GM21723 (cell line): ENCODE measurements around the gene XPR1.
A peak's percentile ranks its signal among the peaks of the same experiment; 100 is the strongest.
"Not testable (repeated sequence)": the region's sequence is repeated elsewhere in the genome, so short reads cannot be mapped to it uniquely, and the experiment has no call there.

Experiments
- ATAC-seq: cut with Tn5 transposase; IDR thresholded peaks from one replicate; pipeline ENCODE4 v1.9.1; 2021; ENCODE audit warnings: mild to moderate bottlenecking, moderate library complexity; ENCODE audit not compliant: unreplicated experiment

Gene XPR1

GRCh38 chr1:180831507-180831906 lies 199.7 kb downstream of the XPR1 start:
- not testable (repeated sequence) for ATAC-seq

DNA sequence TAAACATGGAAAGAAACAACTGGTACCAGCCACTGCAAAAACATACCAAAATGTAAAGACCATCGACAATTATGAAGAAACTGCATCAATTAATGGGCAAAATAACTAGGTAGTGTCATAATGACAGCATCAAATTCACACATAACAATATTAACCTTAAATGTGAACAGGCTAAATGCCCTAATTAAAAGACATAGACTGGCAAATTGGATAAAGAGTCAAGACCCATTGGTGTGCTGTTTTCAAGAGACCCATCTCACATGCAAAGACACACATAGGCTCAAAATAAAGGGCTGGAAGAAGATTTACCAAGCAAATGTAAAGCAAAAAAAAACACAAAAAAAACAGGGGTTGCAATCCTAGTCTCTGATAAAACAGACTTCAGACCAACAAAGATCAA lies 201.4 kb downstream of the XPR1 start:
- not testable (repeated sequence) for ATAC-seq

- ATAC-seq = no peak
Measured at GRCh38 chr1:180836449-180836848, 204.6 kb downstream of the XPR1 start.

GRCh38 chr1:180837020-180837419 lies 205.2 kb downstream of the XPR1 start:
- no peak for ATAC-seq

GRCh38 chr1:180838535-180838934 lies 206.7 kb downstream of the XPR1 start:
- no peak for ATAC-seq

DNA sequence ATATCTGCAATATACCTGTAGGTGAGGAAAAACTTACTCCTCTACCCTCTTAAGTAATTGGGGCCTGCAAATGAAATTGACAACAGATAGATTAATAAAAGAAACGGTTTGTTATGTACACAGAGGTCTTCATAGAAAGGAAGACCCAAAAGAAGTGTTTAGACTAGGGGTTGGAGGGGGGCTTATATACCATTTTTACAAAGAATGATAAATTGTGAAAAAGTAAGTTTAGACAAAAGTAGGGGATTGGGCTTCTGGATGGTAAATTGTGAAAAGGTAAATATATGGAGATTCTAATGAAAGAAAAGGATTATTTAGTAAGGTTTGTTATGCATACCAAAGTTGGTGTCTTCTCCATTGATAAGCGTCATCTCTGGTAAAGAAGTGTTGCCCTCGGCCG lies 207.7 kb downstream of the XPR1 start:
- ATAC-seq = no peak

DNA sequence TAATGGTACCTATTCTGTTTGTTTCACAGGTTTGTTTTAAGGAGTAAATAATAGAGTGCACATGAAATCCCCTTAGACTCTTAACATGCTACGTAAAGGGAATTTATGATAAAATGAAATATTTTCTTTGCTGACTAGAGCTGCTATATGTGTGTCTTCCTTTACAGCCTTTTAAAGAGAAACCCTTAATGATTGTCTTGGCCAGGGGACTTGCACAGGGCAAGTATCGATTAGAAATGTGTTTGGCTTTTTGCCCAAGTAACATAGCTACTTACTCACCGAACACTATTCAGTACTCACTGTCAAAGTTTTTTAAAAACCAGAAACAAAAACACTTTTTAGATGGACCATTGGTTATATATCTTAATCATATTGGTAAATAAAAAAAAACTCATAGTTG lies 209.6 kb downstream of the XPR1 start:
- no peak for ATAC-seq

GRCh38 chr1:180842052-180842451 lies 210.2 kb downstream of the XPR1 start:
- ATAC-seq = no peak

DNA sequence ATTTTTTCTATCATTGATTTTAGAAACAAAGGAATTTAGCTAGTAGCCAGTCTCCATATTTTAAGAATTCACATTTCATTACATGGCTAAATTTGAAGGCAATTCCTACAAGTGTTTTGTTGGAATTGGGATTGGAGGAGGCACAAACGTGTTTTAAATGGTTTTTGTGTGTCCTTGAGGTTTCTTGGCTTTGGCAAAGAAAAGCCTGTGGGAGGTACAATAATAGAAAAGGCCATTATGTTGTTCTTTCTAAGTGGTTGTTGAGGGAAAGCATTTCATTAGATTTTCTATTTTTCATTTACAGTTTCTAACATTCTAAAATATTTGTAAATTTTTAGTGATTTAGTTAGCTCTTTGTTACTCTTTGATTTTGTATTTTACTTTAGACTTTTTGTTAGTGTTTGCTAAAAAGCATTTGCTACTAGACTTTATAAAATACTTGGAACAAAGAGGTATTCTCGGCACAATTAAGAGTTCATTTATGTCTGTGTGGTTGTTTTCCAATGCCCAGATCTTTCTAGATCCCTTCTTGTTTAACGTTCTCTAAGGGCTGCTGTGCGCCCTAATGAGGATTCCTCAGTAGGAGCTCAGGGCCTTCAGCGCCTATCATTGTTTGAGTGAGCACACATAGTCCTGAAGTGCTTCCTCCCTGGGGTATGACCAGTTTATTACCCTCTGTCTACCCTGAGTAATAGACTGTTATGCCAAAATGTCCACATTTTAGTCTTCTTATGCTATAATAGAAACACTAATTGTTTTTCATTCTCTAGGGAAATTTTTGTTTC lies 210.9 kb downstream of the XPR1 start:
- no peak for ATAC-seq

DNA sequence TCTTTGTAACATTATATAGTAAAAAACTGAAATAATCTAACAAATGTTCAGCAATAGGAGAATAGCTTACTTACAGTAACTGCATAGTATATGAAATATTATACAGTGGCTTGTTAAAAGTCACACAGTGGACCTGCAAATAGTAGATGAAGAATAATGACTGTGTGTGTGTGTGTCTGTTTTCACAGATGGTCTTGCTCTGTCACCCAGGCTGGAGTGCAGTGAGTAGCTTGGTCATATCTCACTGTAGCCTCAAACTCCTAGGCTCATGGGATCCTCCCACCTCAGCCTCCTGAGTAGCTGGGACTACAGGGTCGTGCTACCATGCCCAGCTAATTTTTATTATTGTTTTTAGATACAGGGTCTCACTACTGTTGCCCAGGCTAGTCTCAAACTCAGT lies 213.5 kb downstream of the XPR1 start:
- no peak for ATAC-seq

DNA sequence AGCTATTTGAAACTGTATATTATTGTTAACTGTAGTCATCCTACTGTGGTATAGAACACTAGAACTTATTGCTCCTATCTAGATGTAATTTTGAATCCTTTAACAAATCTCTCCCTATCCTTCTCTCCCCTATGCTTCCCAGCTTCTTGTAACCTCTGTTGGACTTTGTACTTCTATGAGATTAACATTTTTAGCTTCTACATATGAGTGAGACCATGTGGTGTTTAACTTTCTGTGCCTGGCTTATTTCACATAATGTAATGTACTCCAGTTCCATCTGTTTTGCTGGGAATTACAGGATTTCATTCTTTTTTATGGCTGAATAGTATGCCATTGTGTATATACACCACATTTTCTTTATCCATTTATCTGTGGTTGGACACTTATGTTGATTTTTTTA lies 216.4 kb downstream of the XPR1 start:
- ATAC-seq = no peak

DNA sequence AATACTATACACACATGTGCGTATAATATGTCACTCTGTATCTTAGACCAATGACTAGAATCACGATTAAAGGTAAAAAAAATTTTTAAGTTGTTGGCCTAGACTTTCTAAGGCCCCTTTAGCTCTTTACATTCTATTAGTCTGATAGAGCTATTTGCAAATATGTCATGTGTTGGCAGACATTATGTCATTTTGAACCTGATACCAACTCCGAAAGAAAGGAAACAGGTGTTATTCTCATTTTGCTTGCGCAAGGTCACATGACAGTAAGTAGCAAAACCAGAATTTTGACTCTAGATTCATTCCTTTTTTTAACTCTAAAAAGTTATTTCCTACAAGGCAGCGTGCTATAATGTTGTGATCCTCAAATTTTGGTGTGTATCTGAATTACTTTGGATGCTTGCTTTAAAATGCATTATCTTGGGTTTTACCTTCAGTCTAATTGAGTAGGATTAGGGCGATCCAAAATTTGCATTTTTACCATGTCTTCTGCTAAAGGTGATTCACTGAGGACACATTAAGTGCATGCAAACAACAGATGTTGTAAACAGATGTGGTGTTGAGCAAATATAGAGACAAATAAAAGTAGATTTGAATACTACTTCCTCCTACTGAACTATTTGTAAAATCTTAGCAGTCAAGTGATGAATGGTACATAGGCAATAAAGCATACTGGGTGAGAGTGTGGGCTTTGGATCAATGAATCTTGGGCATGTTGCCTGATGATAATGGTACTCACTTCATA lies 217.4 kb downstream of the XPR1 start:
- peak; percentile 81 for ATAC-seq

DNA sequence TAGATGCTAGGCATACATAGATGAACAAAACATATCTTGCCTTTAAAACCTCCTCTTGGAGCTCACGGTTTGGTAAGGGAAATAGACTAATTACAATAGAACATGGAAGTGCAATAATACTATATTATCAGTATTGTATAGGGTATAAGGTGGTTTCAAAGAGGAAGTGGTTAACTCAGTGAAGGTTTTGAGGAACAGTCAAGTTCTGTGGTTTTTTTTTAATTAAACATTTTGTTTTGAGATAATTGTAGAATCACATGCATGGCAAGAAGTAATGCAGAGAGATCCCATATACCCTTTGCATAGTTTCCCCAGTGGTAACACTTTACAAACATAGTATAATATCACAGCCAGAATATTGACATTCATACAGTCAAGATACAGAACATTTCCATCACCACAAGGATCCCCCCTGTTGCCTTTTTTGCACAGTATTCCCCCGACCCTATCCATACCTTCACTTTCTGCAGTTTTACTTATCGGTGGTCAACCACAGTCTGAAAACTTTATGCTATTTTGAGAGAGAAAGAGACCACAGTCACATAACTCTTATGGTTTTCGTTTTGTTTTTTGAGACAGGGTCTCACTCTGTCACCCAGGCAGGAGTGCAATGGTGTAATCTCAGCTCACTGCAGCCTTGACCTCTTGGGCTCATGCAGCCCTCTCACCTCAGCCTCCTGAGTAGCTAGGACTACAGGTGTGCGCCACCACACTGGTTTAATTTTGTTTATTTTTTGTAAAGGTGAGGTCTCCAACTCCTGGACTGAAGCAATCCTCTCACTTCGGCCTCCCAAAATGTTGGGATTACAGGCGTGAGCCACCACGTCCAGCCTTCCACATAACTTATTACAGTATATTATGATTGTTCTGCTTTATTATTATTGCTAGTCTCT lies 220.4 kb downstream of the XPR1 start:
- ATAC-seq = peak; percentile 44

DNA sequence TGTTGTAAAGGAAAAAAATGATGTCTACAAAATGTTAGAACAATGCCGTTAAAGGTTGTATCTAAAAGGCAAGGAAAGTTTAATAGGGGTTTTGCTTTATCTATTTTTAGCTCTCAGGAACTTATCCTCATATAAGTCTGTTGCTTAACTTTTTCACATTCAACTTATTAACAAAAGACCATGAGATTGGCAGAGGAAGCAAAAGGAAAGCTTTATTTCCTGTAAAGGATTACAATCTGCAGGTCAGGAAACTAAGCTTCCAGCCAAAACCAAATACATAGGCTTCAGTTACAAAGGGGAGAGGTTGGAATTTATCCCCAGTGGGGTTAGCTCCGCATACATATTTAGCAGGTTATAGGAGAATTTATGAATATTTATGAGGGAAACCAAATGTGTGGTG lies 222.2 kb downstream of the XPR1 start:
- ATAC-seq = no peak

- ATAC-seq = no peak
Measured at GRCh38 chr1:180854456-180854855, 222.6 kb downstream of the XPR1 start.

- ATAC-seq = not testable (repeated sequence)
Measured at GRCh38 chr1:180857947-180858725, 226.3 kb downstream of the XPR1 start.

GRCh38 chr1:180859306-180859705 lies 227.5 kb downstream of the XPR1 start:
- no peak for ATAC-seq

GRCh38 chr1:180860535-180860934 lies 228.7 kb downstream of the XPR1 start:
- no peak for ATAC-seq

- ATAC-seq = no peak
Measured at GRCh38 chr1:180862305-180862704, 230.5 kb downstream of the XPR1 start.

DNA sequence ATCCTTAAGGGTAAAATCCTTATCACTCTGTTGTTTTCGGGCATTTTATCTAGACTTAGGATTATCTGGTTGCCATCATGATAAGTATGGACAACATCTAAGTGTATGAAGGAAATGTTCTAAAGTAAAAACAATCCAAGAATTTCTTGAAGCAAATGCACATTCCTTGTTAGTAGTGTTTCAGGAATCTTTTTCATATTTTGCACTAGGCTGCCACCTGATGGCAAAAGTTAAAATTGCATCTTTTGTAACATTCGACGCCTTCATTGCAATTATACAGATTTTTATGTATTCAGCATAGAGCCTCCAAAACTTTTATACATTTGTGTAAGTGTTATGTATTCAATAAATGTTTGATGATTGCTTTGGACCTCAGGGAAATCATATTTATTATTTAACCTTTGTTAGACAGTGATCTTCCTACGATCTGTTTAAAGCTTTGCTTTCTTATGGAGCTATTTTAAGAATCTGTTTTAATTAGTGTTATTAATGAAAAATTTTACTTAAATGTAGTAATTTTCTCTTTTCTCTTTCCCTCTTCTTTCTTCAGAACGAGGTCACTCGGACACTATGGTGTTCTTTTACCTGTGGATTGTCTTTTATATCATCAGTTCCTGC lies 231.4 kb downstream of the XPR1 start:
- no peak for ATAC-seq
